ENCODE measurements around the gene RNFT2.

DNA sequence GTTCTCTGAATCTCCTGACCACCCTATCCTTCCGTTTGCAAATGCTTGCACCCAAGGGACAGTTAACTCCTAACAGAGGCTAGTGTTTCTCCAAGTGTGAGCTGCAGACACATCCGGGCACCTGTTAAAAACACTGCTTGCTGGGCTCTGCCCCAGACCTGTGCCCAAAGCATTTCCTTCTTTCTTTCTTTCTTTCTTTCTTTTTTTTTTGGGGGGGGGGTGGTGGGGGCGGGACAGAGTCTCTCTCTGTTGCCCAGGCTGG is 42.7 kb upstream of the RNFT2 start:
- TF ChIP-seq SP7 (tag by site-specific recombination; IDR thresholded peaks at IDR 0.05), result no peak
- no peak for TF ChIP-seq YY1 (tag by site-specific recombination; IDR thresholded peaks at IDR 0.05)
- TF ChIP-seq BCL6B (tag by site-specific recombination; IDR thresholded peaks at IDR 0.05), result no peak
- TF ChIP-seq SCRT2 (tag by site-specific recombination; IDR thresholded peaks at IDR 0.05), result no peak
- no peak for TF ChIP-seq ZNF112 (tag by site-specific recombination; IDR thresholded peaks at IDR 0.05)
- no peak for TF ChIP-seq ZBTB20 (tag by site-specific recombination; IDR thresholded peaks at IDR 0.05)
